ENCODE results near the gene ACTR1B. TPM values are rescaled to one million over a fixed set of nuclear protein-coding genes. Genes with fewer than 3 reads are reported as not detected.
"Not testable (repeated sequence)": the region's sequence is repeated elsewhere in the genome, so short reads cannot be mapped to it uniquely, and the experiment has no call there.

The ACTR1B gene
- total RNA-seq, 2 experiments from 2014 or later: 73.2 to 74.3 TPM

- DNase-seq: no peak
- peaks cover 17% of the 10 kb centered on the region for H3K4me1 Mint-ChIP-seq (ENCODE audit: low read depth)
- H3K4me3 Mint-ChIP-seq: no peak overlapping the region
- ChIA-PET POLR2A (interaction anchor here (11.8 kb wide), 1 partner anchor 18 kb away, joined by 187 read pairs; the partner anchor contains the start of gene ACTR1B), CTCF (interaction anchor here (0.8 to 4.2 kb wide), 4 partner anchors 10 to 56 kb away, joined by 4 to 47 read pairs (median 22); partner anchors contain the start of gene ACTR1B)
- H3K9me3 Mint-ChIP-seq (ENCODE audit: insufficient read depth): no peaks in the 10 kb centered on the region
- no peak for ATAC-seq
- peaks cover 9% of the 10 kb centered on the region for H3K27me3 Mint-ChIP-seq (ENCODE audit: low read depth)
- peaks cover 22% of the 10 kb centered on the region for H3K36me3 Mint-ChIP-seq (ENCODE audit: low read depth)
- no peak overlapping the region for H3K27ac Mint-ChIP-seq
Measured at GRCh38 chr2:97644023-97644717, 19.7 kb downstream of the ACTR1B start.

GRCh38 chr2:97626049-97626430 lies 37.8 kb downstream of the ACTR1B start:
- H3K9me3 Mint-ChIP-seq (ENCODE audit: insufficient read depth); H3K36me3 Mint-ChIP-seq (ENCODE audit: low read depth); H3K4me3 Mint-ChIP-seq; CTCF ChIA-PET; H3K4me1 Mint-ChIP-seq (ENCODE audit: low read depth); ATAC-seq; DNase-seq; POLR2A ChIA-PET; H3K27ac Mint-ChIP-seq: not testable (repeated sequence)
- peaks cover 11% of the 10 kb centered on the region for H3K27me3 Mint-ChIP-seq (ENCODE audit: low read depth)

DNA sequence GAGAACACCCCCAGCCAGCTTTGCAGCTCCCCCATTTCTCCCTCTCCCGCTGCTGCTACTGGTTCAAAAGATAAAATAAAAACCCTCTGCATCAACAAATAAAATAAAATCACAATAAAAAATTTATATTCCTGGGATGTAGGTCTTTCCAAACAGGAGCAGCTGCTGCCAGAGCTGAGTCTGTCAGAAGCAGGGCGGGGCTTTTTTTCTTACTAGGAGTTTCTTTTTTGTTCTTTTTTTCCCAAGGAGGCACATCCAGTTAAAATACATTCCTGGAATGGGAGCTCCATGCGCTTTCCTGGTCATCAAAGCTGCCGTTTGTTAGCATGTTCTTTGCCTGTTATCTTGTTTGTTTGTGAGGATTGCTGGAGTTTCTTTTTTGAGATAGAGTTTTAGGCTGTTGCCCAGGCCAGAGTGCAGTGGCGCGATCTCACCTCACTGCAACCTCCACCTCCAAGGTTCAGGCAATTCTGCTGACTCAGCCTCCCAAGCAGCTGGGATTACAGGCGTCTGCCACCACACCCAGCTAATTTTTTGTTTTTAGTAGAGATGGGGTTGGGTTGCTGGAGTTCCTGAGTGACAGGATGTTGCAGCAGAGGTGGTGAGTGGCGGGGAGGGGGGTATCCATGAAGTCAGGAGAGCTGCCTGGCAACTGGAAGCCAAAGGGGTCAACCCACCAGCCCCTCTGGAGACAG lies 38.3 kb downstream of the ACTR1B start:
- H3K4me1 Mint-ChIP-seq (ENCODE audit: low read depth); H3K27ac Mint-ChIP-seq; H3K27me3 Mint-ChIP-seq (ENCODE audit: low read depth); DNase-seq; H3K4me3 Mint-ChIP-seq; H3K9me3 Mint-ChIP-seq (ENCODE audit: insufficient read depth); POLR2A ChIA-PET; H3K36me3 Mint-ChIP-seq (ENCODE audit: low read depth); ATAC-seq; CTCF ChIA-PET: not testable (repeated sequence)

GRCh38 chr2:97622976-97623375 lies 40.9 kb downstream of the ACTR1B start:
- H3K36me3 Mint-ChIP-seq (ENCODE audit: low read depth); H3K27ac Mint-ChIP-seq; CTCF ChIA-PET; DNase-seq; ATAC-seq; H3K27me3 Mint-ChIP-seq (ENCODE audit: low read depth); POLR2A ChIA-PET; H3K9me3 Mint-ChIP-seq (ENCODE audit: insufficient read depth); H3K4me3 Mint-ChIP-seq; H3K4me1 Mint-ChIP-seq (ENCODE audit: low read depth): not testable (repeated sequence)

GRCh38 chr2:97620492-97620891 lies 43.4 kb downstream of the ACTR1B start:
- DNase-seq; CTCF ChIA-PET; H3K9me3 Mint-ChIP-seq (ENCODE audit: insufficient read depth); H3K36me3 Mint-ChIP-seq (ENCODE audit: low read depth); H3K4me1 Mint-ChIP-seq (ENCODE audit: low read depth); ATAC-seq; H3K4me3 Mint-ChIP-seq; POLR2A ChIA-PET; H3K27me3 Mint-ChIP-seq (ENCODE audit: low read depth); H3K27ac Mint-ChIP-seq: not testable (repeated sequence)

DNA sequence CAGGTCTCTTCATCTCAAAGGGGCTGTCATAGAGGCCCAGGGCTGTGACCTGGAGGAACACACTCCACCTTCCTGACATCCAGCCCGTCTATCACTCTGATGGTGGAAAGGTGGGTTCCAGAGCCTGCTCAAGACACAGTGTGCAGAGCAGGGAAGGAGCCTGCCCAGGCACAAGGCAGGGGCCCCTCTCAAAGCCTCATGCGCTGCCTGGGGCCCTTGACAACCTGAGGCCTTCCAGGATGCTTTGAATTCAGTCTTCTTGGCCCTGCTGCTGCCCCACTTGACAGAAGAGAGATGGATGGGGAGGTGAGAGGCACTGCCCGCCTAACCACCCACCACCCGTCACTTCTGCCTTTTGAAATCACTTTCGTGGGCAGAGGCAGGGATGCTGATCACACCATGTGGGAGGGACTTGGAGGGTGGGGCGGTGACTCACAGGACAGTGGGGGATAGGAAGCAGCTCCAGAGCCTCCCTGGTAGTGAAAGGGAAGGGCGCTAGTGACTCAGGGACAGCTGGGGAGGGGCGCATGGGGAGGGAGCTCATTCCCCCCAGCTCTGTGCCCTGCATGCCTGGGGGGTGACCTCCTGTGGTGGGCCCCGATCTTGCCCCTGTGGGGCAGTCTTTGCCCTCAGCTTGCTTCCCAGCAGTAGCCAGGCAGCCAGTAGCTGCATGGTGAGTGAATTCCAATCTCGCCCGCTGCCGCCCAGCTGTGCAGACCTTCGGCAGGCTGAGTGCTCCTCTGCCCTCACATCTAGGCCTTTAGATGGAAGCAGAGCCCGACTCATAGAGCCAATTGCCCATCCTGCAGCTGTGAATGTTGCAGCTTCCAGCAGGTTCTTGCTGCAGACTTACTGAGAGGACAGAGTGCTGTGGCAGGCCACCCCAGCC lies 44.7 kb downstream of the ACTR1B start:
- CTCF ChIA-PET; H3K27me3 Mint-ChIP-seq (ENCODE audit: low read depth); H3K9me3 Mint-ChIP-seq (ENCODE audit: insufficient read depth); H3K27ac Mint-ChIP-seq; POLR2A ChIA-PET; DNase-seq; H3K4me3 Mint-ChIP-seq; H3K36me3 Mint-ChIP-seq (ENCODE audit: low read depth); H3K4me1 Mint-ChIP-seq (ENCODE audit: low read depth): not testable (repeated sequence)
- ATAC-seq: peak; percentile 86

- POLR2A ChIA-PET: no interaction called here
- H3K27ac Mint-ChIP-seq: no peak overlapping the region
- no peaks in the 10 kb centered on the region for H3K4me1 Mint-ChIP-seq (ENCODE audit: low read depth)
- H3K36me3 Mint-ChIP-seq (ENCODE audit: low read depth): no peaks in the 10 kb centered on the region
- ATAC-seq: no peak
- no peaks in the 10 kb centered on the region for H3K27me3 Mint-ChIP-seq (ENCODE audit: low read depth)
- H3K9me3 Mint-ChIP-seq (ENCODE audit: insufficient read depth): no peaks in the 10 kb centered on the region
- no peak for DNase-seq
- no peak overlapping the region for H3K4me3 Mint-ChIP-seq
- CTCF ChIA-PET: no interaction called here
Measured at GRCh38 chr2:97617911-97618310, 45.9 kb downstream of the ACTR1B start.

DNA sequence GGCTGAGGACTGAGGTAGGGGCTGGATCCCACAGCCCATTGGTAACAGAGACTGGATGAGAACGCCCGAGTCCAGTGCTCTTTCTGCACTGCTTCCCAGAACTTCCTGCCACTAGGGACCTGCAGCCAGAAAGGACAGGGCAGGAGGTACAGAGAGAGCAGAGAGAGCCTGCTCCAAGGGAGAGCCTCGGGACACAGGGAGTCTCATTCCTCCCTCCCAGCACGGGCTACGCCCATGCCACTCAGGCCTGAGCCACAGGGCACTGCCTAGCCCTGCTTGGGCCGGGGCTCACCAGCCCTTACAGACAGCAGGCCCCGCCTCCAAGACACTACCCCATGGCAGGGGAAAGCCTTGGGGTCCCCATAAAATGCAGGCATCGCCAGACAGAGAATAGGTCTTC lies 48.1 kb downstream of the ACTR1B start:
- H3K36me3 Mint-ChIP-seq (ENCODE audit: low read depth); CTCF ChIA-PET; H3K4me3 Mint-ChIP-seq; H3K9me3 Mint-ChIP-seq (ENCODE audit: insufficient read depth); ATAC-seq; DNase-seq; H3K27me3 Mint-ChIP-seq (ENCODE audit: low read depth); H3K27ac Mint-ChIP-seq; H3K4me1 Mint-ChIP-seq (ENCODE audit: low read depth); POLR2A ChIA-PET: not testable (repeated sequence)

DNA sequence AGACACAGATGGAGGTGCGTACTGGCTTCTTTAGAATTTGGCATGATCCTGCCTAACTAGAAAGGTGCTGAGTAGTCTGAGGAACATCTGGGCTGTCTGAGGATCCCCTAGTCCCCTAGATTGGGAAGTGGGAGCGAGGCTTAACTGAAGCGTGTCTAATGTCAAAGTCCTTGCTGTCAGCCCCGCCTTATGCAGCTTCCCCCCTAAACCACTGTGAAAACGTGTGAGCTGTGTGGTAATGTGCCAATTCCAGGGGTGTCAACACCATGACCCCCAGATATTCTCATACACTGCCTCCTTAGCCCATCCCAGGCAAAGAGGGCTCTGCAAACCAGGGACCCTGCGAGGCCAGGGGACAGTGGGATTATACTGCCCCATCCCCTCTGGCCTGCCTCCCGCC lies 51.9 kb downstream of the ACTR1B start:
- CTCF ChIA-PET; ATAC-seq; POLR2A ChIA-PET; H3K4me1 Mint-ChIP-seq (ENCODE audit: low read depth); H3K27ac Mint-ChIP-seq; H3K27me3 Mint-ChIP-seq (ENCODE audit: low read depth); H3K4me3 Mint-ChIP-seq; H3K9me3 Mint-ChIP-seq (ENCODE audit: insufficient read depth); DNase-seq; H3K36me3 Mint-ChIP-seq (ENCODE audit: low read depth): not testable (repeated sequence)

- H3K9me3 Mint-ChIP-seq (ENCODE audit: insufficient read depth); H3K4me1 Mint-ChIP-seq (ENCODE audit: low read depth); H3K27me3 Mint-ChIP-seq (ENCODE audit: low read depth); CTCF ChIA-PET; ATAC-seq; H3K36me3 Mint-ChIP-seq (ENCODE audit: low read depth); DNase-seq; POLR2A ChIA-PET; H3K27ac Mint-ChIP-seq; H3K4me3 Mint-ChIP-seq: not testable (repeated sequence)
Measured at GRCh38 chr2:97608745-97609144, 55.1 kb downstream of the ACTR1B start.
